Activated CD8-positive, alpha-beta T cell treated with anti-CD3 and anti-CD28 coated beads, Interleukin-2, amount 10 ng/mL, durations not matched to agents 7 days and 5 days (primary cell): ENCODE results near the gene ULK4. TPM values are rescaled to one million over a fixed set of nuclear protein-coding genes. Genes with fewer than 3 reads are reported as not detected.
A peak's percentile ranks its signal among the peaks of the same experiment; 100 is the strongest.

ENCODE experiments used
- ATAC-seq: fragments of 150-1000 bp; cut with Tn5 transposase; one replicate; pipeline ENCODE4 v1.10.0; 2021; ENCODE audit warnings: moderate library complexity
- CTCF ChIA-PET: fragments of 350-600 bp; sonication (Branson Sonifier 250); formaldehyde crosslinking; loops from one replicate; lab custom pipeline; 2021; ENCODE audit warnings: antibody characterized with exemption; lab: Charles Lee
- POLR2A ChIA-PET: fragments of 350-600 bp; sonication (Branson Sonifier 250); formaldehyde crosslinking; loops from one replicate; lab custom pipeline; 2021; ENCODE audit warnings: antibody characterized with exemption; lab: Charles Lee
- DNase-seq: peaks from one replicate; pipeline ENCODE4 v3.0.0-alpha.2; 2020
- H3K27ac Mint-ChIP-seq: one replicate; pipeline ENCODE4 v1.8.0; 2021; ENCODE audit warnings: mild to moderate bottlenecking, mixed read lengths
- H3K27me3 Mint-ChIP-seq: one replicate; pipeline ENCODE4 v1.8.0; 2021; ENCODE audit warnings: low read depth, mixed read lengths
- H3K36me3 Mint-ChIP-seq: one replicate; pipeline ENCODE4 v1.8.0; 2021; ENCODE audit warnings: low read depth, mixed read lengths
- H3K4me1 Mint-ChIP-seq: one replicate; pipeline ENCODE4 v1.8.0; 2021; ENCODE audit warnings: low read depth, mixed read lengths
- H3K4me3 Mint-ChIP-seq: one replicate; pipeline ENCODE4 v1.8.0; 2021; ENCODE audit warnings: mild to moderate bottlenecking, mixed read lengths
- H3K9me3 Mint-ChIP-seq: one replicate; pipeline ENCODE4 v1.8.0; 2022; ENCODE audit warnings: mixed read lengths; ENCODE audit not compliant: insufficient read depth
- total RNA-seq, 2 experiments: library from RNA; stranded (reverse); gene quantifications; one replicate each; pipeline ENCODE4 v1.2.3, GENCODE V29; 2021

Gene ULK4
- total RNA-seq, 2 experiments from 2014 or later: 10.5 to 12.3 TPM

GRCh38 chr3:41260063-41260450, 701.8 kb downstream of the ULK4 start:
- no peaks in the 10 kb centered on the region for H3K36me3 Mint-ChIP-seq
- ATAC-seq (no peak), DNase-seq (no peak)
- H3K4me1 Mint-ChIP-seq: no peaks in the 10 kb centered on the region
- no peak overlapping the region for H3K4me3 Mint-ChIP-seq
- ChIA-PET POLR2A (interaction anchor here (0.7 kb wide), 1 partner anchor 47 kb away, joined by 3 read pairs; no protein-coding TSS in a partner anchor), CTCF (no interaction called here)
- no peaks in the 10 kb centered on the region for H3K27me3 Mint-ChIP-seq
- no peak overlapping the region for H3K27ac Mint-ChIP-seq
- no peaks in the 10 kb centered on the region for H3K9me3 Mint-ChIP-seq

GRCh38 chr3:41259449-41260062, 702.3 kb downstream of the ULK4 start:
- ChIA-PET POLR2A (interaction anchor here (0.7 kb wide), 1 partner anchor 46 kb away, joined by 3 read pairs; no protein-coding TSS in a partner anchor), CTCF (no interaction called here)
- DNase-seq (no peak), ATAC-seq (no peak)
- Mint-ChIP-seq H3K4me1 (no peaks in the 10 kb centered on the region), H3K36me3 (no peaks in the 10 kb centered on the region), H3K27me3 (no peaks in the 10 kb centered on the region), H3K9me3 (no peaks in the 10 kb centered on the region), H3K27ac (no peak overlapping the region), H3K4me3 (no peak overlapping the region)

GRCh38 chr3:41258239-41258800, 703.6 kb downstream of the ULK4 start:
- CTCF ChIA-PET: no interaction called here
- H3K27me3 Mint-ChIP-seq: no peaks in the 10 kb centered on the region
- POLR2A ChIA-PET: no interaction called here
- DNase-seq (no peak), ATAC-seq (no peak)
- no peak overlapping the region for H3K4me3 Mint-ChIP-seq
- no peaks in the 10 kb centered on the region for H3K9me3 Mint-ChIP-seq
- H3K4me1 Mint-ChIP-seq: no peaks in the 10 kb centered on the region
- H3K36me3 Mint-ChIP-seq: no peaks in the 10 kb centered on the region
- no peak overlapping the region for H3K27ac Mint-ChIP-seq

- Mint-ChIP-seq H3K4me3 (no peak overlapping the region), H3K27me3 (no peaks in the 10 kb centered on the region), H3K9me3 (no peaks in the 10 kb centered on the region), H3K36me3 (no peaks in the 10 kb centered on the region), H3K4me1 (no peaks in the 10 kb centered on the region), H3K27ac (no peak overlapping the region)
- ChIA-PET CTCF (no interaction called here), POLR2A (no interaction called here)
- DNase-seq (no peak), ATAC-seq (no peak)
These were observed 710.3 kb downstream of the ULK4 start for GRCh38 chr3:41251593-41251992.

GRCh38 chr3:41250825-41251224, 711.1 kb downstream of the ULK4 start:
- H3K4me1 Mint-ChIP-seq: no peaks in the 10 kb centered on the region
- no peaks in the 10 kb centered on the region for H3K36me3 Mint-ChIP-seq
- CTCF ChIA-PET: no interaction called here
- no peaks in the 10 kb centered on the region for H3K9me3 Mint-ChIP-seq
- no peak overlapping the region for H3K4me3 Mint-ChIP-seq
- no peak for DNase-seq
- no peak overlapping the region for H3K27ac Mint-ChIP-seq
- POLR2A ChIA-PET: no interaction called here
- ATAC-seq: no peak
- H3K27me3 Mint-ChIP-seq: no peaks in the 10 kb centered on the region

- Mint-ChIP-seq H3K36me3 (peaks cover 2% of the 10 kb centered on the region), H3K27me3 (no peaks in the 10 kb centered on the region), H3K4me3 (no peak overlapping the region), H3K9me3 (no peaks in the 10 kb centered on the region), H3K27ac (no peak overlapping the region), H3K4me1 (no peaks in the 10 kb centered on the region)
- ChIA-PET CTCF (no interaction called here), POLR2A (no interaction called here)
- ATAC-seq (no peak), DNase-seq (no peak)
These were observed 712.6 kb downstream of the ULK4 start for GRCh38 chr3:41249318-41249717.

GRCh38 chr3:41248525-41248924, 713.4 kb downstream of the ULK4 start:
- H3K27me3 Mint-ChIP-seq: no peaks in the 10 kb centered on the region
- ATAC-seq: no peak
- no peaks in the 10 kb centered on the region for H3K9me3 Mint-ChIP-seq
- no peaks in the 10 kb centered on the region for H3K4me1 Mint-ChIP-seq
- H3K36me3 Mint-ChIP-seq: peaks cover 2% of the 10 kb centered on the region
- DNase-seq: no peak
- no peak overlapping the region for H3K27ac Mint-ChIP-seq
- ChIA-PET CTCF (no interaction called here), POLR2A (no interaction called here)
- H3K4me3 Mint-ChIP-seq: no peak overlapping the region

GRCh38 chr3:41247055-41248004, 714.6 kb downstream of the ULK4 start:
- Mint-ChIP-seq H3K36me3 (peaks cover 2% of the 10 kb centered on the region), H3K4me3 (no peak overlapping the region), H3K27ac (no peak overlapping the region), H3K27me3 (no peaks in the 10 kb centered on the region), H3K4me1 (no peaks in the 10 kb centered on the region), H3K9me3 (no peaks in the 10 kb centered on the region)
- ChIA-PET CTCF (no interaction called here), POLR2A (no interaction called here)
- ATAC-seq (no peak), DNase-seq (no peak)

- Mint-ChIP-seq H3K9me3 (no peaks in the 10 kb centered on the region), H3K27me3 (no peaks in the 10 kb centered on the region), H3K4me3 (no peak overlapping the region), H3K27ac (no peak overlapping the region), H3K36me3 (peaks cover 15% of the 10 kb centered on the region), H3K4me1 (no peaks in the 10 kb centered on the region)
- ChIA-PET CTCF (interaction anchor here (1.3 kb wide), 1 partner anchor 662 kb away, joined by 3 read pairs; no protein-coding TSS in a partner anchor), POLR2A (no interaction called here)
- peak; percentile 18 for ATAC-seq
- DNase-seq: no peak
These were observed 717.1 kb downstream of the ULK4 start for GRCh38 chr3:41244620-41245336.

GRCh38 chr3:41243183-41243582, 718.7 kb downstream of the ULK4 start:
- Mint-ChIP-seq H3K4me1 (no peaks in the 10 kb centered on the region), H3K27me3 (no peaks in the 10 kb centered on the region), H3K36me3 (peaks cover 30% of the 10 kb centered on the region), H3K4me3 (no peak overlapping the region), H3K9me3 (no peaks in the 10 kb centered on the region), H3K27ac (no peak overlapping the region)
- DNase-seq (no peak), ATAC-seq (no peak)
- POLR2A ChIA-PET: no interaction called here
- CTCF ChIA-PET: no interaction called here

GRCh38 chr3:41241800-41242571, 719.9 kb downstream of the ULK4 start:
- no peak overlapping the region for H3K4me3 Mint-ChIP-seq
- no peaks in the 10 kb centered on the region for H3K4me1 Mint-ChIP-seq
- H3K9me3 Mint-ChIP-seq: no peaks in the 10 kb centered on the region
- ChIA-PET POLR2A (no interaction called here), CTCF (no interaction called here)
- no peaks in the 10 kb centered on the region for H3K27me3 Mint-ChIP-seq
- DNase-seq (no peak), ATAC-seq (no peak)
- H3K36me3 Mint-ChIP-seq: peaks cover 41% of the 10 kb centered on the region
- H3K27ac Mint-ChIP-seq: no peak overlapping the region
